HG02973 (cell line): Measurements from ENCODE around the gene DDX49.

Experiments
- ATAC-seq: cut with Tn5 transposase; IDR thresholded peaks from one replicate; pipeline ENCODE4 v1.9.1; 2021; ENCODE audit warnings: moderate library complexity; ENCODE audit not compliant: unreplicated experiment

Gene DDX49

GRCh38 chr19:18919086-18919899 is at the start of gene DDX49, which contains the start of gene COPE:
TSS of gene DDX49 (plus strand) at chr19:18919715. CDS start at chr19:18919742, 27 bp downstream.
TSS of gene COPE (minus strand) at chr19:18919387. CDS start at chr19:18919348, 39 bp downstream.
- peak; percentile 84 for ATAC-seq

GRCh38 chr19:18869781-18870530 is 49.6 kb upstream of the DDX49 start:
- no peak for ATAC-seq

GRCh38 chr19:18870531-18871172 is 48.9 kb upstream of the DDX49 start:
- ATAC-seq: no peak

- ATAC-seq: no peak
Measured at GRCh38 chr19:18871543-18871942, 48.0 kb upstream of the DDX49 start.

- ATAC-seq: no peak
Measured at GRCh38 chr19:18875726-18876125, 43.8 kb upstream of the DDX49 start.

- ATAC-seq: no peak
Measured at GRCh38 chr19:18876865-18877264, 42.6 kb upstream of the DDX49 start.

GRCh38 chr19:18878058-18878797 is 41.3 kb upstream of the DDX49 start:
- ATAC-seq: no peak

GRCh38 chr19:18878858-18879578 is 40.5 kb upstream of the DDX49 start:
- no peak for ATAC-seq

GRCh38 chr19:18879579-18880373 is 39.7 kb upstream of the DDX49 start:
- ATAC-seq: no peak

GRCh38 chr19:18881491-18881890 is 38.0 kb upstream of the DDX49 start:
- no peak for ATAC-seq

- no peak for ATAC-seq
Measured at GRCh38 chr19:18883526-18884304, 35.8 kb upstream of the DDX49 start.

GRCh38 chr19:18886972-18887371 is 32.5 kb upstream of the DDX49 start:
- no peak for ATAC-seq

- ATAC-seq: no peak
Measured at GRCh38 chr19:18889949-18890745, 29.4 kb upstream of the DDX49 start.

GRCh38 chr19:18893587-18894253 is 25.8 kb upstream of the DDX49 start:
- no peak for ATAC-seq

GRCh38 chr19:18894254-18895037 is 25.1 kb upstream of the DDX49 start:
- ATAC-seq: no peak

- ATAC-seq: no peak
Measured at GRCh38 chr19:18895038-18895823, 24.3 kb upstream of the DDX49 start.
